ENCODE measurements around the gene MKLN1.

- TF ChIP-seq CTCF (IDR thresholded peaks at IDR 0.05; ENCODE audit: low read length) (no peak), EZH2 (IDR thresholded peaks at IDR 0.05; ENCODE audit: borderline replicate concordance, low read length) (no peak)
Measured at GRCh38 chr7:131501930-131502685, 174.4 kb downstream of the MKLN1 start.

Data from OCI-LY1 (cell line).